Astrocyte (in vitro differentiated cells and primary cell): Measurements from ENCODE around the gene RHBDD2.

Experiments
- CTCF ChIP-seq: IDR thresholded peaks from 2 replicates; pipeline ENCODE4 v1.5.1; 2011; ENCODE audit warnings: low read depth, mild to moderate bottlenecking, inconsistent platforms, low read length, moderate library complexity; ENCODE audit not compliant: insufficient read depth
- EZH2 ChIP-seq: IDR thresholded peaks from 2 replicates; pipeline ENCODE4 v1.6.1; 2012; ENCODE audit warnings: mild to moderate bottlenecking, low read length, inconsistent platforms; ENCODE audit not compliant: insufficient read depth

- TF ChIP-seq CTCF (no peak), EZH2 (no peak)
Measured at GRCh38 chr7:75914655-75915415, 36.0 kb downstream of the RHBDD2 start, which contains the start of gene POR.
